H9 (cell line): ENCODE measurements around the gene TMEM123. TPM values are rescaled to one million over a fixed set of nuclear protein-coding genes. Genes with fewer than 3 reads are reported as not detected.

Source experiments
- DNase-seq: peaks from one replicate; pipeline ENCODE4 v3.0.0-alpha.2; 2017
- H2AFZ ChIP-seq: one replicate; pipeline ENCODE4 v1.6.1; 2013; ENCODE audit warnings: mild to moderate bottlenecking, low read length, control low read depth, moderate library complexity
- H2AK5ac ChIP-seq: 2 replicates; pipeline ENCODE4 v1.6.1; 2013; ENCODE audit warnings: low read length, control low read depth, mixed read lengths; ENCODE audit not compliant: insufficient read length
- H2BK120ac ChIP-seq: one replicate; pipeline ENCODE4 v1.6.1; 2013; ENCODE audit warnings: low read depth, mild to moderate bottlenecking, low read length, control low read depth, inconsistent platforms; ENCODE audit not compliant: poor library complexity, severe bottlenecking
- H2BK12ac ChIP-seq: 2 replicates; pipeline ENCODE4 v1.6.1; 2013; ENCODE audit warnings: low read length, control low read depth, mixed read lengths, low read depth; ENCODE audit not compliant: insufficient read length
- H2BK15ac ChIP-seq: 2 replicates; pipeline ENCODE4 v1.6.1; 2013; ENCODE audit warnings: low read depth, low read length, control low read depth
- H2BK20ac ChIP-seq: one replicate; pipeline ENCODE4 v1.6.1; 2013; ENCODE audit warnings: low read depth, mild to moderate bottlenecking, low read length, control low read depth, inconsistent platforms; ENCODE audit not compliant: poor library complexity, severe bottlenecking
- H2BK5ac ChIP-seq: 2 replicates; pipeline ENCODE4 v1.6.1; 2013; ENCODE audit warnings: low read length, control low read depth, mixed read lengths; ENCODE audit not compliant: insufficient read length
- H3K14ac ChIP-seq: 2 replicates; pipeline ENCODE4 v1.6.1; 2013; ENCODE audit warnings: low read length, control low read depth; ENCODE audit not compliant: insufficient read depth
- H3K18ac ChIP-seq: 2 replicates; pipeline ENCODE4 v1.6.1; 2013; ENCODE audit warnings: low read depth, mild to moderate bottlenecking, mixed read lengths, low read length, control low read depth; ENCODE audit not compliant: insufficient read length
- H3K23ac ChIP-seq: 2 replicates; pipeline ENCODE4 v1.6.1; 2013; ENCODE audit warnings: low read length, control low read depth, mixed read lengths, low read depth; ENCODE audit not compliant: insufficient read length
- H3K23me2 ChIP-seq: 2 replicates; pipeline ENCODE4 v1.6.1; 2013; ENCODE audit warnings: low read depth, mild to moderate bottlenecking, mixed read lengths, low read length, control low read depth; ENCODE audit not compliant: insufficient read length, poor library complexity, severe bottlenecking
- H3K27ac ChIP-seq: 2 replicates; pipeline ENCODE4 v1.5.1; 2013; ENCODE audit warnings: low read length, control low read depth, mixed read lengths, low read depth; ENCODE audit not compliant: insufficient read length
- H3K27me3 ChIP-seq: 2 replicates; pipeline ENCODE4 v1.6.1; 2013; ENCODE audit warnings: low read length, control low read depth, inconsistent platforms; ENCODE audit not compliant: insufficient read depth
- H3K4ac ChIP-seq: 2 replicates; pipeline ENCODE4 v1.6.1; 2013; ENCODE audit warnings: low read depth, mild to moderate bottlenecking, control low read depth, inconsistent platforms, low read length, moderate library complexity
- H3K4me1 ChIP-seq: 2 replicates; pipeline ENCODE4 v1.6.1; 2013; ENCODE audit warnings: low read length, control low read depth, inconsistent platforms; ENCODE audit not compliant: insufficient read depth
- H3K4me2 ChIP-seq: 2 replicates; pipeline ENCODE4 v1.6.1; 2013; ENCODE audit warnings: low read length, control low read depth, mixed read lengths; ENCODE audit not compliant: insufficient read length, insufficient read depth
- H3K56ac ChIP-seq: 2 replicates; pipeline ENCODE4 v1.6.1; 2013; ENCODE audit warnings: low read depth, mild to moderate bottlenecking, mixed read lengths, low read length, control low read depth; ENCODE audit not compliant: insufficient read length
- H3K79me1 ChIP-seq: 2 replicates; pipeline ENCODE4 v1.6.1; 2013; ENCODE audit warnings: low read depth, mild to moderate bottlenecking, moderate library complexity, low read length, control low read depth, inconsistent platforms; ENCODE audit not compliant: insufficient read depth, poor library complexity, severe bottlenecking
- H3K79me2 ChIP-seq: 2 replicates; pipeline ENCODE4 v1.6.1; 2013; ENCODE audit warnings: low read length, control low read depth, inconsistent platforms; ENCODE audit not compliant: insufficient read depth
- H3K9ac ChIP-seq: 2 replicates; pipeline ENCODE4 v1.6.1; 2013; ENCODE audit warnings: low read length, control low read depth, mixed read lengths; ENCODE audit not compliant: insufficient read length; ENCODE audit errors: extremely low read depth
- H3K9me3 ChIP-seq: one replicate; pipeline ENCODE4 v1.6.1; 2013; ENCODE audit warnings: low read depth, low read length, inconsistent platforms; ENCODE audit not compliant: control insufficient read depth
- H3T11ph ChIP-seq: one replicate; pipeline ENCODE4 v1.6.1; 2013; ENCODE audit warnings: mild to moderate bottlenecking, low read length, control low read depth, inconsistent platforms
- H4K20me1 ChIP-seq: one replicate; pipeline ENCODE4 v1.6.1; 2013; ENCODE audit not compliant: control insufficient read depth, insufficient read length, insufficient read depth
- H4K5ac ChIP-seq: 2 replicates; pipeline ENCODE4 v1.6.1; 2013; ENCODE audit warnings: low read depth, mild to moderate bottlenecking, mixed read lengths, low read length, control low read depth; ENCODE audit not compliant: insufficient read length
- H4K8ac ChIP-seq: replicated peaks from 2 replicates; pipeline ENCODE4 v1.6.1; 2013; ENCODE audit warnings: low read length, control low read depth, mixed read lengths, low read depth; ENCODE audit not compliant: insufficient read length
- H4K91ac ChIP-seq: 2 replicates; pipeline ENCODE4 v1.6.1; 2013; ENCODE audit warnings: low read depth, mild to moderate bottlenecking, moderate library complexity, mixed read lengths, low read length, control low read depth; ENCODE audit not compliant: insufficient read length
- H3K27ac Mint-ChIP-seq, 3 experiments: 2 replicates in 2 of 3; 3 replicates in 1 of 3; pipeline ENCODE4 v1.8.0; 2020 to 2021; ENCODE audit warnings: mixed read lengths in 3 of 3, mild to moderate bottlenecking in 1 of 3, moderate library complexity in 1 of 3
- H3K27me3 Mint-ChIP-seq: 2 replicates; pipeline ENCODE4 v1.8.0; 2021; ENCODE audit warnings: low read depth, mild to moderate bottlenecking, moderate library complexity, mixed read lengths
- H3K36me3 Mint-ChIP-seq, 3 experiments: 2 replicates in 2 of 3; 3 replicates in 1 of 3; pipeline ENCODE4 v1.8.0; 2020 to 2021; ENCODE audit warnings: low read depth in 3 of 3, mixed read lengths in 3 of 3; ENCODE audit not compliant: insufficient read depth in 1 of 3
- H3K4me1 Mint-ChIP-seq, 2 experiments: 2 replicates each; pipeline ENCODE4 v1.8.0; 2020; ENCODE audit warnings: mixed read lengths in 2 of 2
- H3K4me3 Mint-ChIP-seq, 2 experiments: 2 replicates in 1 of 2; 3 replicates in 1 of 2; pipeline ENCODE4 v1.8.0; 2020 to 2021; ENCODE audit warnings: mild to moderate bottlenecking in 2 of 2, mixed read lengths in 2 of 2, moderate library complexity in 1 of 2
- H3K9me3 Mint-ChIP-seq, 2 experiments: 2 replicates in 1 of 2; 3 replicates in 1 of 2; pipeline ENCODE4 v1.8.0; 2020; ENCODE audit warnings: mild to moderate bottlenecking in 2 of 2, mixed read lengths in 2 of 2, moderate library complexity in 1 of 2
- WGBS: extraction: QIAGEN DNeasy Blood & Tissue Kit; methylation state at CpG from one replicate; pipeline ENCODE4 v1.1.7; 2013; ENCODE audit warnings: missing lambda C conversion rate, low lambda C conversion rate, mixed read lengths; ENCODE audit not compliant: insufficient read length; ENCODE audit errors: extremely low coverage; 5-methylcytosine and 5-hydroxymethylcytosine counted together
- total RNA-seq: library from RNA; stranded (reverse); gene quantifications from 2 replicates; pipeline ENCODE4 v1.2.1, GENCODE V29; 2021
- TF ChIP-seq, protein P1 (sequence below): fragments of 200-600 bp; sonication (generic); conservative IDR thresholded peaks from 3 replicates; pipeline ENCODE4 v1.8.0; 2021; ENCODE audit warnings: antibody characterized with exemption, mild to moderate bottlenecking

TMEM123 gene
- total RNA-seq, 1 experiment from 2014 or later, result 76.7 TPM

DNA sequence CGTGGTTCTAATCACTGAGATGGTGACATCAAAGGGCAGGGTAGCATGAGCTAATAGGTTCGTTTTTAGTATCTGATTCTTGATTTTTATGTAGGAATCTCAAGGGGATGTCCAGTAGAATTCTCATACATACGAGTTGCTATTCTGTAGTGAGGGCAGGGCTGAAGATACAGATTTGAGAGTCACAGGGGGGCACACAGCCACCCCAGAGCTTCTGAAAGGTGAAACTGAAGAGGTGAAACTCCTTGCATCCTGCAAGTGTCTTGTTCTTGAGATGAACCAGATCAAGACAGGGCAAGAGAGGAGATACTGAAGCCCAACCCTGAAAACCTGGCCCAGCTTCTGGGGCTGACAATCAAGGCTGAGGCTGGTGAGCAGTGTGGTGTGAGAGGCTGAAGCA, 35.6 kb upstream of the TMEM123 start:
- Histone ChIP-seq H3K9ac (no peak overlapping the region), H3K18ac (no peak overlapping the region), H2BK12ac (no peak overlapping the region), H3K79me2 (no peaks in the 10 kb centered on the region), H3K27ac (no peak overlapping the region), H3K9me3 (no peaks in the 10 kb centered on the region), H2BK20ac (no peak overlapping the region), H3K79me1 (no peaks in the 10 kb centered on the region), H2BK15ac (no peak overlapping the region), H3K14ac (no peak overlapping the region), H3K4me1 (no peaks in the 10 kb centered on the region), H2BK120ac (no peak overlapping the region), H3T11ph (no peak overlapping the region), H4K91ac (no peak overlapping the region), H4K20me1 (no peaks in the 10 kb centered on the region), H2AFZ (no peak overlapping the region), H2BK5ac (no peak overlapping the region), H4K8ac (no peak overlapping the region), H3K56ac (no peak overlapping the region), H3K4ac (no peak overlapping the region), H2AK5ac (no peak overlapping the region), H3K23ac (no peak overlapping the region), H3K23me2 (no peaks in the 10 kb centered on the region), H3K27me3 (no peaks in the 10 kb centered on the region), H4K5ac (no peak overlapping the region), H3K4me2 (no peak overlapping the region)
- DNase-seq, result no peak
- Mint-ChIP-seq H3K27ac (no peak overlapping the region; a peak in 1 of 7 replicates), H3K4me3 (no peak overlapping the region), H3K27me3 (no peaks in the 10 kb centered on the region), H3K4me1 (0 out of 4 replicates have a peak, but pooled peaks cover 0 to 4% of the 10 kb centered on the region in 2 experiments), H3K9me3 (no peaks in the 10 kb centered on the region), H3K36me3 (no peaks in the 10 kb centered on the region)
- WGBS, result no CpG with 5 or more reads among the region's 3 CpGs
- TF ChIP-seq, protein P1, sequence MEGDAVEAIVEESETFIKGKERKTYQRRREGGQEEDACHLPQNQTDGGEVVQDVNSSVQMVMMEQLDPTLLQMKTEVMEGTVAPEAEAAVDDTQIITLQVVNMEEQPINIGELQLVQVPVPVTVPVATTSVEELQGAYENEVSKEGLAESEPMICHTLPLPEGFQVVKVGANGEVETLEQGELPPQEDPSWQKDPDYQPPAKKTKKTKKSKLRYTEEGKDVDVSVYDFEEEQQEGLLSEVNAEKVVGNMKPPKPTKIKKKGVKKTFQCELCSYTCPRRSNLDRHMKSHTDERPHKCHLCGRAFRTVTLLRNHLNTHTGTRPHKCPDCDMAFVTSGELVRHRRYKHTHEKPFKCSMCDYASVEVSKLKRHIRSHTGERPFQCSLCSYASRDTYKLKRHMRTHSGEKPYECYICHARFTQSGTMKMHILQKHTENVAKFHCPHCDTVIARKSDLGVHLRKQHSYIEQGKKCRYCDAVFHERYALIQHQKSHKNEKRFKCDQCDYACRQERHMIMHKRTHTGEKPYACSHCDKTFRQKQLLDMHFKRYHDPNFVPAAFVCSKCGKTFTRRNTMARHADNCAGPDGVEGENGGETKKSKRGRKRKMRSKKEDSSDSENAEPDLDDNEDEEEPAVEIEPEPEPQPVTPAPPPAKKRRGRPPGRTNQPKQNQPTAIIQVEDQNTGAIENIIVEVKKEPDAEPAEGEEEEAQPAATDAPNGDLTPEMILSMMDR, result no peak
